Vagina (tissue), 2 donors: ENCODE data around the gene IRF5.

Source experiments
- CTCF ChIP-seq, 3 experiments: fragments of 450-650 bp in 2 of 3; fragments of 200-600 bp in 1 of 3; sonication (generic) in 1 of 3; IDR thresholded peaks; one replicate each; pipeline ENCODE4 v1.5.1; 2017 to 2019; ENCODE audit warnings: antibody characterized with exemption in 3 of 3, mild to moderate bottlenecking in 2 of 3, moderate library complexity in 2 of 3
- POLR2A ChIP-seq, 2 donors: fragments of 450-650 bp; IDR thresholded peaks; one replicate each; pipeline ENCODE4 v1.6.1; 2017; ENCODE audit warnings: antibody characterized with exemption in 2 of 2, mild to moderate bottlenecking in 2 of 2, moderate library complexity in 2 of 2

GRCh38 chr7:128913870-128914565, 23.7 kb upstream of the IRF5 start:
- TF ChIP-seq CTCF (IDR thresholded peaks at IDR 0.05) (no peak), POLR2A (IDR thresholded peaks at IDR 0.05) (no peak)
